ENCODE data around the gene SLC17A9.
A peak's percentile ranks its signal among the peaks of the same experiment; 100 is the strongest.

SLC17A9 gene

DNA sequence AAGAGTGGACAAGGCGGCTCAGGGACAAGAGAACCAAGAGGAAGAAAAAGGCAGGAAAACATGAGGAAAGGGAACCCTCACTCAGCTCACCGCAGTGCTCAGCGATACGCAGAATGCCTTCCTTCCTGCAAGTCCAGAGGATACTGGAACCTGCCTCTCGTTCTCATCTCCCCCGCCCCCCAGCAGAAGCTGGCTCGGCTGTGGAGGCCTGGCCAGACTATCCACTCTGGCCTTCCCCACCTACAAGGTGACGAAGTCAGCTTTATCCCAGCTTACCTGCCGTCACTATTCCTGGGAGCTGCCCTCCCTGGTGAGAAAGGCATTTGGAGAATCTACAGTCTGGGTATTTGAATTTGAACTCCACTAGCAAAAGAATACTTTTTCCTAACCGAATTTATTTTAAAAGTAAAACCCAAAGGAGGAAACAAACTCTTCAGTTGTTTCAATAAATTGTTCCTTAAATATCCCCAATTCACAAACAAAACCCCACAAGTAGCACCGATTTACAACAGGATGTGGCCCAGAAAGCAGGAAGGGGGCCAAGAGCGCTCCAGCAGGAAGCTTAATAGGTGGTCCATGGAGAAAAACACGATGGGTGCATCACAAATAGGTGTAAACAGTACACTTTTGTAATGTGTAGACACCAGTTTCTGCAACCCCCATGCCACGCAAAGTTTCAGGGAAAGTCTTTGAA is 24.1 kb upstream of the SLC17A9 start:
- Histone ChIP-seq H3K4me3 (ENCODE audit: low read depth, low read length) (peak overlapping the region; percentile 76), H3K4me1 (ENCODE audit: control insufficient read depth, insufficient read depth, low read length) (peaks cover 62% of the 10 kb centered on the region)

GRCh38 chr20:62929051-62929538 is 23.4 kb upstream of the SLC17A9 start:
- Histone ChIP-seq H3K9ac (ENCODE audit: low read length) (peak overlapping the region; percentile 86), H3K4me1 (ENCODE audit: control insufficient read depth, insufficient read depth, low read length) (peaks cover 61% of the 10 kb centered on the region), H3K9me3 (ENCODE audit: control insufficient read depth, insufficient read depth, low read depth, low read length) (no peaks in the 10 kb centered on the region), H3K27ac (ENCODE audit: low read depth, low read length) (peak overlapping the region; percentile 97), H3K27me3 (ENCODE audit: control insufficient read depth, insufficient read depth, low read length) (no peaks in the 10 kb centered on the region), H3K4me3 (ENCODE audit: low read depth, low read length) (peak overlapping the region; percentile 76), H3K36me3 (ENCODE audit: control insufficient read depth, insufficient read depth, low read length) (peaks cover 12% of the 10 kb centered on the region)

More for the DNA sequence above, 24.1 kb upstream of the SLC17A9 start:
- H3K9me3 ChIP-seq (ENCODE audit: control insufficient read depth, insufficient read depth, low read depth, low read length): no peaks in the 10 kb centered on the region
- peaks cover 5% of the 10 kb centered on the region; the same call in 1 of the 2 replicates for H3K36me3 ChIP-seq (ENCODE audit: control insufficient read depth, insufficient read depth, low read length)
- H3K9ac ChIP-seq (ENCODE audit: low read length): peak overlapping the region; percentile 86
- H3K27me3 ChIP-seq (ENCODE audit: control insufficient read depth, insufficient read depth, low read length): no peaks in the 10 kb centered on the region
- peak overlapping the region; percentile 97 for H3K27ac ChIP-seq (ENCODE audit: low read depth, low read length)

DNA sequence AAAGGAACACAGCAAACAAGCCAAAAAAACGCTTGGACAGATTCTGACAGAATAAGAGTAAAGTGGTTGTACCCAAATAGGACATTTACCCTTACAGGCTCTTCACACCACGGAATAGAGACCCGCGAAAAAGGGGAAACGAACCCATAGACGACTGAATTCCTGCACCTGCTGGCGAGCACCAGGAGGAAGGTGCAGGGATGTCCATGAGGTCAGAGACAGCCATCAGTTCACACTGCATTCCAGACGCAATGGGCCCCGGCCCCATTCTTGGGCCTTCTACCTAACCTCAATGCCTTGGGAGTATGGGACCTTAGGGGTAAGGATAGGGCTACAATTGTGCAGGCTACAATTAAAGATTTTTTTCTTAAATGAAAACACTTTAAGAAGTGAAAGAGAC is 21.0 kb upstream of the SLC17A9 start:
- H3K4me3 ChIP-seq (ENCODE audit: low read depth, low read length): no peak overlapping the region
- no peaks in the 10 kb centered on the region for H3K27me3 ChIP-seq (ENCODE audit: control insufficient read depth, insufficient read depth, low read length)
- peaks cover 31% of the 10 kb centered on the region for H3K36me3 ChIP-seq (ENCODE audit: control insufficient read depth, insufficient read depth, low read length)
- no peaks in the 10 kb centered on the region for H3K9me3 ChIP-seq (ENCODE audit: control insufficient read depth, insufficient read depth, low read depth, low read length)
- peaks cover 74% of the 10 kb centered on the region for H3K4me1 ChIP-seq (ENCODE audit: control insufficient read depth, insufficient read depth, low read length)
- no peak overlapping the region for H3K9ac ChIP-seq (ENCODE audit: low read length)
- H3K27ac ChIP-seq (ENCODE audit: low read depth, low read length): no peak overlapping the region

DNA sequence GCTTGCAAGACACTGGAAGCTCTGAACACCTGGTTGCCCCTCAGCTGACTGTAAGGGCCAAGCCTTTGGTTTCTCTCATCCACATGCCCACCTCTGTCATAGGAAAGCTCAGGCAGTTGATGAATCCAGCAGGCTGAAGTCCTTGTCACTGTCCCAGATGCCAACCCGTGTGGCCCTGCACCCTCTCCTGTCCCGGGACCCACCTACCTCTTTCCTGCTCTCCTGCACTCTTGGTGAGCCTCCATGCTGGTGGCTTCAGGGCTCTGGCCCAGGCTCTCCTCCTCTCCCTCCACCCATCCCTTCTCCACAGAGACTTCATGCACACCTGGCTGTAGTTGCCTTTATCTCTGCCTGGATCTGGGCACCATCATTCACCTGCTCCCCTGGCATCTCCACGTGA is 18.5 kb upstream of the SLC17A9 start:
- H3K4me1 ChIP-seq (ENCODE audit: control insufficient read depth, insufficient read depth, low read length): peaks cover 56% of the 10 kb centered on the region
- H3K27ac ChIP-seq (ENCODE audit: low read depth, low read length): no peak overlapping the region
- H3K9ac ChIP-seq (ENCODE audit: low read length): no peak overlapping the region
- H3K9me3 ChIP-seq (ENCODE audit: control insufficient read depth, insufficient read depth, low read depth, low read length): no peaks in the 10 kb centered on the region
- no peaks in the 10 kb centered on the region for H3K27me3 ChIP-seq (ENCODE audit: control insufficient read depth, insufficient read depth, low read length)
- H3K36me3 ChIP-seq (ENCODE audit: control insufficient read depth, insufficient read depth, low read length): peaks cover 31% of the 10 kb centered on the region
- peak overlapping the region; percentile 7; the same call in 1 of the 2 replicates for H3K4me3 ChIP-seq (ENCODE audit: low read depth, low read length)

- H3K9me3 ChIP-seq (ENCODE audit: control insufficient read depth, insufficient read depth, low read depth, low read length): no peaks in the 10 kb centered on the region
- no peaks in the 10 kb centered on the region for H3K27me3 ChIP-seq (ENCODE audit: control insufficient read depth, insufficient read depth, low read length)
- peak overlapping the region; percentile 86 for H3K4me3 ChIP-seq (ENCODE audit: low read depth, low read length)
- no peak overlapping the region for H3K27ac ChIP-seq (ENCODE audit: low read depth, low read length)
- H3K4me1 ChIP-seq (ENCODE audit: control insufficient read depth, insufficient read depth, low read length): peaks cover 59% of the 10 kb centered on the region
- peaks cover 31% of the 10 kb centered on the region for H3K36me3 ChIP-seq (ENCODE audit: control insufficient read depth, insufficient read depth, low read length)
- peak overlapping the region; percentile 21 for H3K9ac ChIP-seq (ENCODE audit: low read length)
Measured at GRCh38 chr20:62935204-62935967, 17.1 kb upstream of the SLC17A9 start.

DNA sequence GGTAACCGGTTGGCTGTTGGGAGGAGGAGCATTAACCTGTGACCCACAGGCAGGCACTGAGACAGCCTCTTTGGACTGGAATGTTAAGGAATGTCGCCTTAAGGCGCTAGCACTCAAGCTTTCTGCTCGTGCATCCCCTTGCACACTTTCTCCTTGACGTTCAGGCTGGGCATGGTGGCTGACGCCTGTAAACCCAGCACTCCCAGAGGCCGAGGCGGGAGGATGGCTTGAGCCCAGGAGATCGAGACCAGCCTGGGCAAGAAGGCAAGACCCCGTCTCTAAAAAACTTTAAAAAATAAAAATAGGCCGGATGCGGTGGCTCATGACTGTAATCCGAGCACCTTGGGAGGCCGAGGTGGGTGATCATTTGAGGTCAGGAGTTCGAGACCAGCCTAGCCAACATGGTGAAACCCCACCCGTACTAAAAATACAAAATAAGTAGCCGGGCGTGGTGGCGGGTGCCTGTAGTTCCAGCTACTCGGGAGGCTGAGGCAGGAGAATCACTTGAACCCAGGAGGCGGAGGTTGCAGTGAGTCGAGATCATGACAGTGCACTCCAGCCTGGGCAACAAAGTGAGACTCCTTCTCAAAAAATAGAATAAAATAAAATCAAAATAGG is 16.4 kb upstream of the SLC17A9 start:
- H3K4me3 ChIP-seq (ENCODE audit: low read depth, low read length): peak overlapping the region; percentile 86
- no peaks in the 10 kb centered on the region for H3K27me3 ChIP-seq (ENCODE audit: control insufficient read depth, insufficient read depth, low read length)
- H3K9ac ChIP-seq (ENCODE audit: low read length): peak overlapping the region; percentile 21
- no peak overlapping the region for H3K27ac ChIP-seq (ENCODE audit: low read depth, low read length)
- peaks cover 33% of the 10 kb centered on the region for H3K36me3 ChIP-seq (ENCODE audit: control insufficient read depth, insufficient read depth, low read length)
- no peaks in the 10 kb centered on the region for H3K9me3 ChIP-seq (ENCODE audit: control insufficient read depth, insufficient read depth, low read depth, low read length)
- peaks cover 52% of the 10 kb centered on the region for H3K4me1 ChIP-seq (ENCODE audit: control insufficient read depth, insufficient read depth, low read length)

- Histone ChIP-seq H3K27me3 (ENCODE audit: control insufficient read depth, insufficient read depth, low read length) (no peaks in the 10 kb centered on the region), H3K4me1 (ENCODE audit: control insufficient read depth, insufficient read depth, low read length) (peaks cover 38% of the 10 kb centered on the region), H3K9ac (ENCODE audit: low read length) (peak overlapping the region; percentile 96), H3K27ac (ENCODE audit: low read depth, low read length) (peak overlapping the region; percentile 95), H3K36me3 (ENCODE audit: control insufficient read depth, insufficient read depth, low read length) (peaks cover 46% of the 10 kb centered on the region), H3K9me3 (ENCODE audit: control insufficient read depth, insufficient read depth, low read depth, low read length) (no peaks in the 10 kb centered on the region), H3K4me3 (ENCODE audit: low read depth, low read length) (peak overlapping the region; percentile 86)
Measured at GRCh38 chr20:62937268-62938104, 15.0 kb upstream of the SLC17A9 start.

- Histone ChIP-seq H3K36me3 (ENCODE audit: control insufficient read depth, insufficient read depth, low read length) (peaks cover 52% of the 10 kb centered on the region), H3K4me3 (ENCODE audit: low read depth, low read length) (peak within 1 kb of the TSS; percentile 86), H3K4me1 (ENCODE audit: control insufficient read depth, insufficient read depth, low read length) (peaks cover 36% of the 10 kb centered on the region), H3K9me3 (ENCODE audit: control insufficient read depth, insufficient read depth, low read depth, low read length) (no peaks in the 10 kb centered on the region), H3K27me3 (ENCODE audit: control insufficient read depth, insufficient read depth, low read length) (no peaks in the 10 kb centered on the region), H3K27ac (ENCODE audit: low read depth, low read length) (peak within 1 kb of the TSS; percentile 95), H3K9ac (ENCODE audit: low read length) (peak within 1 kb of the TSS; percentile 96)
Measured at GRCh38 chr20:62938105-62938888, 14.2 kb upstream of the SLC17A9 start, which contains the start of gene GID8. Gene GID8 (plus strand): TSS chr20:62938147. CDS start chr20:62941503, 3,356 bp downstream.

- no peak overlapping the region for H3K4me3 ChIP-seq (ENCODE audit: low read depth, low read length)
- H3K4me1 ChIP-seq (ENCODE audit: control insufficient read depth, insufficient read depth, low read length): peaks cover 10% of the 10 kb centered on the region
- H3K27ac ChIP-seq (ENCODE audit: low read depth, low read length): no peak overlapping the region
- peaks cover 53% of the 10 kb centered on the region for H3K36me3 ChIP-seq (ENCODE audit: control insufficient read depth, insufficient read depth, low read length)
- no peaks in the 10 kb centered on the region for H3K27me3 ChIP-seq (ENCODE audit: control insufficient read depth, insufficient read depth, low read length)
- no peaks in the 10 kb centered on the region for H3K9me3 ChIP-seq (ENCODE audit: control insufficient read depth, insufficient read depth, low read depth, low read length)
- no peak overlapping the region for H3K9ac ChIP-seq (ENCODE audit: low read length)
Measured at GRCh38 chr20:62940875-62941274, 11.6 kb upstream of the SLC17A9 start.

GRCh38 chr20:62941792-62942191 is 10.7 kb upstream of the SLC17A9 start:
- Histone ChIP-seq H3K4me1 (ENCODE audit: control insufficient read depth, insufficient read depth, low read length) (peaks cover 7% of the 10 kb centered on the region; the same call in 1 of the 2 replicates), H3K36me3 (ENCODE audit: control insufficient read depth, insufficient read depth, low read length) (peaks cover 60% of the 10 kb centered on the region)

More at GRCh38 chr20:62941792-62942191, 10.7 kb upstream of the SLC17A9 start:
- no peaks in the 10 kb centered on the region for H3K9me3 ChIP-seq (ENCODE audit: control insufficient read depth, insufficient read depth, low read depth, low read length)
- H3K4me3 ChIP-seq (ENCODE audit: low read depth, low read length): no peak overlapping the region
- no peak overlapping the region for H3K9ac ChIP-seq (ENCODE audit: low read length)
- no peaks in the 10 kb centered on the region for H3K27me3 ChIP-seq (ENCODE audit: control insufficient read depth, insufficient read depth, low read length)
- no peak overlapping the region for H3K27ac ChIP-seq (ENCODE audit: low read depth, low read length)
